K562 (cell line): ENCODE results near the gene GAB2. TPM values are rescaled to one million over a fixed set of nuclear protein-coding genes. Genes with fewer than 3 reads are reported as not detected.

Experiments used
- ATAC-seq: fragments of 200-7000 bp; cut with Tn5 transposase; 3 replicates; pipeline ENCODE4 v1.9.1; 2020; ENCODE audit warnings: moderate library complexity
- BruUV-seq: library from RNA; stranded (reverse); fragments of 400-500 nt; replicated peaks from 2 replicates; lab custom pipeline; 2021; lab: Mats Ljungman, UMichigan
- CTCF ChIA-PET: fragments of 300-600 bp; formaldehyde crosslinking; extraction: SDS; loops from one replicate; lab custom pipeline; 2021; ENCODE audit warnings: low intra/inter-chr PET ratio; lab: Yijun Ruan, JAX
- POLR2A ChIA-PET: fragments of 300-600, 350-650 bp; sonication (Branson Sonifier 250); formaldehyde crosslinking; extraction: SDS; loops from one replicate; lab custom pipeline; 2021; ENCODE audit warnings: antibody characterized with exemption, inconsistent platforms; lab: Yijun Ruan, JAX
- DNase-seq, 4 experiments: peaks; one replicate each; pipeline versions ENCODE4 v3.0.0 to v3.0.0-alpha.2; 2011 to 2018; ENCODE audit warnings: low spot score in 3 of 4, mixed read lengths in 3 of 4; ENCODE audit errors: extremely low read depth in 1 of 4
- FAIRE-seq: peaks from 2 replicates; lab custom pipeline; 2011; peaks lifted over from hg19 to GRCh38; lab: Jason Lieb, UNC
- H2AFZ ChIP-seq: 2 replicates; pipeline ENCODE4 v1.6.0; 2011; ENCODE audit warnings: low read depth, low read length, control low read depth, inconsistent platforms
- H3K27ac ChIP-seq: fragments of 200-600 bp; 3 replicates; pipeline ENCODE4 v1.8.0; 2011; ENCODE audit warnings: low read depth, mild to moderate bottlenecking, control low read depth, inconsistent platforms, low read length, moderate library complexity, mixed read lengths; ENCODE audit errors: extremely low read depth
- H3K27me3 ChIP-seq, 2 experiments: fragments of 300-600 bp in 1 of 2; 2 replicates in 1 of 2; 3 replicates in 1 of 2; pipeline versions ENCODE4 v1.6.0 to v1.8.0; 2011; ENCODE audit warnings: inconsistent platforms in 2 of 2, low read length in 2 of 2, mild to moderate bottlenecking in 1 of 2, mixed read lengths in 1 of 2, moderate library complexity in 1 of 2; ENCODE audit not compliant: control insufficient read depth in 2 of 2, insufficient read depth in 2 of 2
- H3K36me3 ChIP-seq: fragments of 300-600 bp; 3 replicates; pipeline ENCODE4 v1.8.0; 2011; ENCODE audit warnings: mild to moderate bottlenecking, low read length, inconsistent platforms; ENCODE audit not compliant: control insufficient read depth, insufficient read depth
- H3K4me1 ChIP-seq, 2 experiments: fragments of 200-600 bp in 1 of 2; replicated peaks in 1 of 2; 2 replicates in 1 of 2; 3 replicates in 1 of 2; pipeline versions ENCODE4 v1.5.1 to v1.8.0; 2011; ENCODE audit warnings: inconsistent platforms in 2 of 2, low read length in 2 of 2, mild to moderate bottlenecking in 1 of 2, mixed read lengths in 1 of 2, moderate library complexity in 1 of 2; ENCODE audit not compliant: control insufficient read depth in 2 of 2, insufficient read depth in 2 of 2
- H3K4me2 ChIP-seq: 2 replicates; pipeline ENCODE4 v1.6.1; 2011; ENCODE audit warnings: low read length, control low read depth, inconsistent platforms, mixed read lengths; ENCODE audit not compliant: insufficient read depth
- H3K4me3 ChIP-seq: fragments of 200-600 bp; sonication (generic), shearing (Covaris generic); 2 replicates; pipeline ENCODE4 v1.5.1; 2016; ENCODE audit warnings: control low read depth, inconsistent platforms
- H3K79me2 ChIP-seq: fragments of 200-600 bp; 3 replicates; pipeline ENCODE4 v1.8.0; 2011; ENCODE audit warnings: low read length, inconsistent platforms; ENCODE audit not compliant: control insufficient read depth, insufficient read depth
- H3K9ac ChIP-seq, 2 experiments: 2 replicates each; pipeline versions ENCODE4 v1.6.0 to v1.6.1; 2011; ENCODE audit warnings: low read depth in 2 of 2, low read length in 2 of 2, control low read depth in 1 of 2, inconsistent platforms in 1 of 2, mild to moderate bottlenecking in 1 of 2, mixed read lengths in 1 of 2; ENCODE audit not compliant: insufficient read depth in 1 of 2
- H3K9me1 ChIP-seq: one replicate; pipeline ENCODE4 v1.6.0; 2011; ENCODE audit warnings: inconsistent platforms, mild to moderate bottlenecking, low read length, moderate library complexity; ENCODE audit not compliant: control insufficient read depth, insufficient read depth
- H3K9me3 ChIP-seq: replicated peaks from 2 replicates; pipeline ENCODE4 v1.5.1; 2011; ENCODE audit warnings: low read depth, low read length, inconsistent platforms; ENCODE audit not compliant: control insufficient read depth, insufficient read depth
- H4K20me1 ChIP-seq: replicated peaks from 2 replicates; pipeline ENCODE4 v1.6.1; 2011; ENCODE audit warnings: low read length, inconsistent platforms, mixed read lengths; ENCODE audit not compliant: control insufficient read depth, insufficient read depth
- ARID4B ChIP-seq: sonication (generic); formaldehyde crosslinking; IDR thresholded peaks from 2 replicates; pipeline ENCODE4 v1.8.0; 2022; ENCODE audit warnings: mild to moderate bottlenecking, missing genetic modification reagents
- CC2D1A ChIP-seq: fragments of 450-650 bp; IDR thresholded peaks from 2 replicates; pipeline ENCODE4 v1.6.1; 2017; ENCODE audit warnings: mild to moderate bottlenecking
- ERF ChIP-seq: fragments of 450-650 bp; formaldehyde crosslinking; IDR thresholded peaks from 2 replicates; pipeline ENCODE4 v1.4.0; 2020; ENCODE audit warnings: mild to moderate bottlenecking, mixed read lengths
- FOXJ2 ChIP-seq: fragments of 200-800 bp; sonication (Bioruptor generic); IDR thresholded peaks from 2 replicates; pipeline ENCODE4 v1.6.1; 2016; ENCODE audit warnings: missing genetic modification characterization, missing compliant biosample characterization
- GMEB1 ChIP-seq: fragments of 250-450 bp; sonication (Bioruptor Pico); IDR thresholded peaks from 2 replicates; pipeline ENCODE4 v1.4.0; 2020; ENCODE audit warnings: mild to moderate bottlenecking
- MTF1 ChIP-seq: fragments of 250-450 bp; sonication (Bioruptor Pico); IDR thresholded peaks from 2 replicates; pipeline ENCODE4 v1.9.0; 2021; ENCODE audit warnings: moderate library complexity, mild to moderate bottlenecking, inconsistent platforms, borderline replicate concordance
- PML ChIP-seq: IDR thresholded peaks from 2 replicates; pipeline ENCODE4 v1.6.1; 2012; ENCODE audit warnings: low read length, inconsistent platforms
- POLR2B ChIP-seq: fragments of 450-650 bp; IDR thresholded peaks from 2 replicates; pipeline ENCODE4 v1.6.1; 2018; ENCODE audit warnings: low read depth; ENCODE audit not compliant: partially characterized antibody
- PURB ChIP-seq: sonication (generic); formaldehyde crosslinking; IDR thresholded peaks from 2 replicates; pipeline ENCODE4 v1.9.0; 2021; ENCODE audit warnings: low read depth, mild to moderate bottlenecking, missing genetic modification reagents
- SMAD1 ChIP-seq: fragments of 150-350 bp; IDR thresholded peaks from 2 replicates; pipeline ENCODE4 v1.6.1; 2014; ENCODE audit warnings: low read length, low read depth; ENCODE audit not compliant: partially characterized antibody
- SMARCB1 ChIP-seq: IDR thresholded peaks from 2 replicates; pipeline ENCODE4 v1.6.1; 2011; ENCODE audit warnings: improper control_type of control experiment, low read depth; ENCODE audit not compliant: insufficient read length
- ZFX ChIP-seq: sonication (generic); formaldehyde crosslinking; IDR thresholded peaks from 2 replicates; pipeline ENCODE4 v1.8.0; 2022; ENCODE audit warnings: mild to moderate bottlenecking, missing genetic modification reagents, moderate library complexity
- ZKSCAN1 ChIP-seq: fragments of 150-350 bp; IDR thresholded peaks from 2 replicates; pipeline ENCODE4 v1.6.1; 2016; ENCODE audit warnings: low read depth, low read length
- ZNF140 ChIP-seq: fragments of 250-450 bp; sonication (Bioruptor Pico); IDR thresholded peaks from 2 replicates; pipeline ENCODE4 v1.8.0; 2021; ENCODE audit warnings: moderate library complexity, mild to moderate bottlenecking, inconsistent platforms
- ZNF253 ChIP-seq: fragments of 250-450 bp; sonication (Bioruptor Pico); conservative IDR thresholded peaks from 2 replicates; pipeline ENCODE4 v1.6.1; 2021; ENCODE audit warnings: mild to moderate bottlenecking
- ZNF311 ChIP-seq: fragments of 250-450 bp; sonication (Bioruptor Pico); IDR thresholded peaks from 2 replicates; pipeline ENCODE4 v1.4.0; 2020; ENCODE audit warnings: mild to moderate bottlenecking, moderate library complexity
- ZNF589 ChIP-seq: fragments of 200-800 bp; sonication (Bioruptor generic); IDR thresholded peaks from 2 replicates; pipeline ENCODE4 v1.6.1; 2016; ENCODE audit warnings: low read depth, missing genetic modification characterization, missing compliant biosample characterization
- WGBS: fragments of 100-300 bp; shearing (Covaris generic); methylation state at CpG from one replicate; pipeline ENCODE4 v1.1.6; 2016; ENCODE audit warnings: low coverage, mixed read lengths; ENCODE audit not compliant: insufficient coverage; ENCODE audit errors: missing lambda C conversion rate; 5-methylcytosine and 5-hydroxymethylcytosine counted together
- in situ Hi-C: fragments of 300-500 bp; cut with MboI; formaldehyde crosslinking; loops from 4 replicates; pipeline ENCODE4 v1.15.0; 2018; ENCODE audit warnings: inconsistent platforms, mixed read lengths
- intact Hi-C: fragments of 100-400 bp; cut with micrococcal nuclease; formaldehyde crosslinking; loops from 2 replicates; pipeline ENCODE4 v1.14.2; 2022
- polyA plus RNA-seq, 8 experiments: library from polyadenylated mRNA; depleted of rRNA in 4 of 8; stranded (reverse) in 5 of 8; unstranded in 3 of 8; fragments of >200 nt; fragmentation: Nextera tagmentation in 2 of 8; fragmentation: Illumina TruSeq in 1 of 8; extraction: Ambion mirVana in 2 of 8; extraction: Trizol in 1 of 8; gene quantifications; 2 replicates each; pipeline versions ENCODE4 v1.2.1 to v1.2.3, GENCODE V29; 2011 to 2014; ENCODE audit warnings: inconsistent platforms in 1 of 8, missing spikeins in 1 of 8
- total RNA-seq, 7 experiments: library from RNA; depleted of rRNA in 6 of 7; stranded (reverse); fragments of >200 nt in 6 of 7; fragmentation: Illumina TruSeq in 2 of 7; extraction: Trizol in 2 of 7; gene quantifications; 2 replicates each; pipeline versions ENCODE4 v1.2.1 to v1.2.3, GENCODE V29; 2011 to 2021; ENCODE audit warnings: low replicate concordance in 1 of 7

The GAB2 gene
- total and polyA plus RNA-seq, 9 of the 15 experiments (the other 6 are each of a cell fraction or from before 2014, with no cell fraction given): 2.3 to 35.2 (median 16.1) TPM

GRCh38 chr11:78289552-78290292 lies 127.9 kb downstream of the GAB2 start:
- Histone ChIP-seq H3K27ac (peak overlapping the region; percentile 65), H4K20me1 (no peaks in the 10 kb centered on the region), H3K79me2 (peaks cover 72% of the 10 kb centered on the region), H3K9ac (peak overlapping the region in 1 of 2 experiments; percentile 58; a peak in 2 of 4 replicates), H2AFZ (peak overlapping the region; percentile 54), H3K4me3 (no peak overlapping the region), H3K9me3 (no peaks in the 10 kb centered on the region; the same call in 1 of the 2 replicates), H3K27me3 (no peaks in the 10 kb centered on the region), H3K4me1 (peaks cover 20 to 72% of the 10 kb centered on the region in 2 experiments), H3K9me1 (no peaks in the 10 kb centered on the region), H3K4me2 (peak overlapping the region; percentile 29; the same call in 1 of the 2 replicates), H3K36me3 (no peaks in the 10 kb centered on the region; the same call in 2 of the 3 replicates)
- WGBS: 15% methylated on average over 7 of the region's 7 CpGs
- POLR2A ChIA-PET: interaction anchor here (1.5 kb wide), 1 partner anchor 10 kb away, joined by 5 read pairs; no protein-coding TSS in a partner anchor
- FAIRE-seq (peak; percentile 6), DNase-seq (no peak), ATAC-seq (no peak)
- CTCF ChIA-PET: no interaction called here
- BruUV-seq: TSS peak; percentile 69
- in situ Hi-C loops (no loop called here), intact Hi-C loops (loop anchor here (1.0 to 10.0 kb wide), 6 partner anchors 29 to 275 kb away; partner anchors contain the start of gene GAB2)
- no peak for TF ChIP-seq ZKSCAN1
- TF ChIP-seq ZNF140: no peak
- no peak for TF ChIP-seq POLR2B
- no peak for TF ChIP-seq ERF
- TF ChIP-seq ZNF589 (CRISPR knock-in tag): peak; percentile 83; the same call in 1 of the 2 replicates
- no peak for TF ChIP-seq SMARCB1
- TF ChIP-seq SMAD1: no peak
- TF ChIP-seq PURB: no peak
- TF ChIP-seq ZNF253: no peak
- TF ChIP-seq FOXJ2 (tag): no peak
- TF ChIP-seq ZNF311 (CRISPR knock-in tag): peak; percentile 71
- TF ChIP-seq CC2D1A: no peak
- TF ChIP-seq MTF1: peak; percentile 58; the same call in 1 of the 2 replicates
- TF ChIP-seq PML: no peak
- TF ChIP-seq ARID4B: 0 out of 2 replicates have a peak, but pooled peaks have one; percentile 6
- peak; percentile 45 for TF ChIP-seq ZFX (CRISPR knock-in tag)
- TF ChIP-seq GMEB1: no peak
